Liver (tissue), 3 donors: ENCODE data around the gene ATAD3C.

ENCODE experiments used
- EGR1 ChIP-seq, 2 donors: IDR thresholded peaks; 2 replicates each; pipeline ENCODE4 v1.6.1; 2016 to 2018; ENCODE audit warnings: antibody characterized with exemption in 2 of 2, low read depth in 2 of 2
- GABPA ChIP-seq, 2 donors: IDR thresholded peaks in 1 of 2; conservative IDR thresholded peaks in 1 of 2; 2 replicates each; pipeline ENCODE4 v1.6.1; 2016; ENCODE audit warnings: antibody characterized with exemption in 2 of 2, mild to moderate bottlenecking in 1 of 2, moderate library complexity in 1 of 2
- RAD21 ChIP-seq, 2 donors: IDR thresholded peaks; 2 replicates each; pipeline ENCODE4 v1.6.1; 2016; ENCODE audit warnings: antibody characterized with exemption in 2 of 2, mild to moderate bottlenecking in 2 of 2
- SP1 ChIP-seq: IDR thresholded peaks from 2 replicates; pipeline ENCODE4 v1.6.1; 2018; ENCODE audit warnings: antibody characterized with exemption, mild to moderate bottlenecking
- TF ChIP-seq, protein P1 (sequence below): fragments of 150-350 bp; IDR thresholded peaks from 2 replicates; pipeline ENCODE4 v1.5.1; 2017; ENCODE audit warnings: improper control_type of control experiment, low read depth, low read length; ENCODE audit not compliant: missing input control
- donor health status: healthy.
- donor health status: healthy.

DNA sequence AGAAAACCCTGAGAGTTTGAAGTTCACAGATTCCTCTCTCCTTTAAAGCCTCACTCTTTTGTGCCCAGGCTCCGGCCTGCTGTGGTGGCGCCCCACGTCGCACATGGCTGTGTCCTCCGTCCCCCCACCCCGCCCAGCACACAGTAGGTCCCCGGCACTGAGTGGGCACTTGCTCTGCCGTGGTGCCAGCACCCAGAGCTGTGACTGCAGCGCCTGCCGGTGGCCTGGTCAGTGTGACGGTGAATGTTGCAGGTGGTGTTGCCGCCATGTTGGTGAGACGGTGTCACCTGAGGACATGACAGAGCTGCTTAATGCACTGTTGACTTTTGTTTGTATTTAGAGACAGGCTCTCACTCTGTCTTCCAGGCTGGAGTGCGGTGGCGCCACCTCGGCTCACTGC lies 3.4 kb downstream of the ATAD3C start:
- no peak for TF ChIP-seq GABPA (IDR thresholded peaks at IDR 0.05 in 1 of 2, conservative IDR thresholded peaks at IDR 0.05 in 1 of 2)
- no peak for TF ChIP-seq EGR1 (IDR thresholded peaks at IDR 0.05; ENCODE audit: low read depth in 2 of 2)
- TF ChIP-seq, protein P1, sequence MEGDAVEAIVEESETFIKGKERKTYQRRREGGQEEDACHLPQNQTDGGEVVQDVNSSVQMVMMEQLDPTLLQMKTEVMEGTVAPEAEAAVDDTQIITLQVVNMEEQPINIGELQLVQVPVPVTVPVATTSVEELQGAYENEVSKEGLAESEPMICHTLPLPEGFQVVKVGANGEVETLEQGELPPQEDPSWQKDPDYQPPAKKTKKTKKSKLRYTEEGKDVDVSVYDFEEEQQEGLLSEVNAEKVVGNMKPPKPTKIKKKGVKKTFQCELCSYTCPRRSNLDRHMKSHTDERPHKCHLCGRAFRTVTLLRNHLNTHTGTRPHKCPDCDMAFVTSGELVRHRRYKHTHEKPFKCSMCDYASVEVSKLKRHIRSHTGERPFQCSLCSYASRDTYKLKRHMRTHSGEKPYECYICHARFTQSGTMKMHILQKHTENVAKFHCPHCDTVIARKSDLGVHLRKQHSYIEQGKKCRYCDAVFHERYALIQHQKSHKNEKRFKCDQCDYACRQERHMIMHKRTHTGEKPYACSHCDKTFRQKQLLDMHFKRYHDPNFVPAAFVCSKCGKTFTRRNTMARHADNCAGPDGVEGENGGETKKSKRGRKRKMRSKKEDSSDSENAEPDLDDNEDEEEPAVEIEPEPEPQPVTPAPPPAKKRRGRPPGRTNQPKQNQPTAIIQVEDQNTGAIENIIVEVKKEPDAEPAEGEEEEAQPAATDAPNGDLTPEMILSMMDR: no peak
- no peak for TF ChIP-seq RAD21 (IDR thresholded peaks at IDR 0.05)
- TF ChIP-seq SP1: no peak
